KOPT-K1 (cell line): Measurements from ENCODE around the gene STARD5.

Source experiments
- H3K27ac ChIP-seq: fragments of 200-600 bp; sonication (generic); 2 replicates; pipeline ENCODE4 v1.5.1; 2016; ENCODE audit warnings: antibody characterized with exemption, mild to moderate bottlenecking, low read depth, low read length; ENCODE audit not compliant: poor library complexity, severe bottlenecking
- H3K36me3 ChIP-seq: fragments of 200-600 bp; sonication (generic); 2 replicates; pipeline ENCODE4 v1.5.1; 2017; ENCODE audit warnings: antibody characterized with exemption, mild to moderate bottlenecking, low read length, moderate library complexity; ENCODE audit not compliant: insufficient read depth
- H3K9me3 ChIP-seq: fragments of 200-600 bp; sonication (generic); 2 replicates; pipeline ENCODE4 v1.5.1; 2017; ENCODE audit warnings: antibody characterized with exemption, low read length, mild to moderate bottlenecking; ENCODE audit not compliant: insufficient read depth, poor library complexity, severe bottlenecking

Gene STARD5

GRCh38 chr15:81281766-81282605 is 42.0 kb downstream of the STARD5 start:
- no peak overlapping the region for H3K27ac ChIP-seq
- no peaks in the 10 kb centered on the region for H3K36me3 ChIP-seq
- peaks cover 8% of the 10 kb centered on the region for H3K9me3 ChIP-seq

- H3K27ac ChIP-seq: no peak overlapping the region
- peaks cover 10% of the 10 kb centered on the region for H3K9me3 ChIP-seq
Observed at GRCh38 chr15:81281456-81281735, 42.5 kb downstream of the STARD5 start.

GRCh38 chr15:81280696-81281455 is 43.1 kb downstream of the STARD5 start:
- Histone ChIP-seq H3K27ac (no peak overlapping the region), H3K36me3 (no peaks in the 10 kb centered on the region), H3K9me3 (peaks cover 10% of the 10 kb centered on the region)

More at GRCh38 chr15:81281456-81281735, 42.5 kb downstream of the STARD5 start:
- H3K36me3 ChIP-seq: no peaks in the 10 kb centered on the region

- no peak overlapping the region for H3K27ac ChIP-seq
- peaks cover 10% of the 10 kb centered on the region for H3K9me3 ChIP-seq
- no peaks in the 10 kb centered on the region for H3K36me3 ChIP-seq
Observed at GRCh38 chr15:81279621-81280485, 44.1 kb downstream of the STARD5 start.

- Histone ChIP-seq H3K27ac (no peak overlapping the region), H3K9me3 (peaks cover 10% of the 10 kb centered on the region), H3K36me3 (no peaks in the 10 kb centered on the region)
Observed at GRCh38 chr15:81278306-81279029, 45.5 kb downstream of the STARD5 start.

- Histone ChIP-seq H3K9me3 (peaks cover 10% of the 10 kb centered on the region), H3K36me3 (no peaks in the 10 kb centered on the region), H3K27ac (no peak overlapping the region)
Observed at GRCh38 chr15:81277851-81278250, 46.1 kb downstream of the STARD5 start.

- Histone ChIP-seq H3K9me3 (peaks cover 10% of the 10 kb centered on the region), H3K36me3 (no peaks in the 10 kb centered on the region), H3K27ac (no peak overlapping the region)
Observed at GRCh38 chr15:81276967-81277366, 47.0 kb downstream of the STARD5 start.

GRCh38 chr15:81275711-81276392 is 48.1 kb downstream of the STARD5 start:
- Histone ChIP-seq H3K9me3 (peaks cover 10% of the 10 kb centered on the region), H3K36me3 (no peaks in the 10 kb centered on the region), H3K27ac (no peak overlapping the region)

GRCh38 chr15:81274931-81275707 is 48.8 kb downstream of the STARD5 start:
- no peak overlapping the region for H3K27ac ChIP-seq
- H3K9me3 ChIP-seq: peaks cover 10% of the 10 kb centered on the region
- no peaks in the 10 kb centered on the region for H3K36me3 ChIP-seq

- Histone ChIP-seq H3K9me3 (peaks cover 10% of the 10 kb centered on the region), H3K36me3 (no peaks in the 10 kb centered on the region), H3K27ac (no peak overlapping the region)
Observed at GRCh38 chr15:81274255-81274654, 49.7 kb downstream of the STARD5 start.

GRCh38 chr15:81273855-81274254 is 50.1 kb downstream of the STARD5 start:
- H3K36me3 ChIP-seq: no peaks in the 10 kb centered on the region
- no peak overlapping the region for H3K27ac ChIP-seq
- peaks cover 10% of the 10 kb centered on the region for H3K9me3 ChIP-seq

GRCh38 chr15:81273200-81273599 is 50.7 kb downstream of the STARD5 start:
- Histone ChIP-seq H3K9me3 (peaks cover 10% of the 10 kb centered on the region), H3K27ac (no peak overlapping the region), H3K36me3 (no peaks in the 10 kb centered on the region)

GRCh38 chr15:81271761-81272644 is 51.9 kb downstream of the STARD5 start:
- no peak overlapping the region for H3K27ac ChIP-seq
- peaks cover 2% of the 10 kb centered on the region for H3K9me3 ChIP-seq
- H3K36me3 ChIP-seq: no peaks in the 10 kb centered on the region
